Omental fat pad (tissue), 4 donors: ENCODE results near the gene NRCAM. TPM values are rescaled to one million over a fixed set of nuclear protein-coding genes. Genes with fewer than 3 reads are reported as not detected.

ENCODE experiments used
- ATAC-seq: fragments of 150-250 bp; one replicate; pipeline ENCODE4 v1.9.1; 2016; ENCODE audit warnings: mild to moderate bottlenecking, moderate library complexity; ENCODE audit not compliant: low FRiP score
- DNase-seq: peaks from one replicate; pipeline ENCODE4 v3.0.0-alpha.2; 2019; ENCODE audit warnings: low spot score
- CTCF ChIP-seq, 3 donors: fragments of 450-650 bp; IDR thresholded peaks; one replicate each; pipeline ENCODE4 v1.5.1; 2016 to 2017; ENCODE audit warnings: antibody characterized with exemption in 3 of 3, mild to moderate bottlenecking in 3 of 3, moderate library complexity in 2 of 3
- total RNA-seq, 4 donors: library from RNA; depleted of rRNA; stranded (reverse); fragments of >200 nt; gene quantifications; one replicate each; pipeline ENCODE4 v1.1.0, GENCODE V29; 2016

Gene NRCAM
- total RNA-seq, 4 donors from 2014 or later = 1.9 to 6.5 (median 4.6) TPM

GRCh38 chr7:108147031-108147563 lies 309.1 kb downstream of the NRCAM start:
- ATAC-seq (no peak), DNase-seq (no peak)
- TF ChIP-seq CTCF (IDR thresholded peaks at IDR 0.05) = no peak

GRCh38 chr7:108146070-108146842 lies 310.0 kb downstream of the NRCAM start:
- ATAC-seq (peak; percentile 91), DNase-seq (no peak)

GRCh38 chr7:108145401-108145800 lies 310.8 kb downstream of the NRCAM start:
- no peak for TF ChIP-seq CTCF (IDR thresholded peaks at IDR 0.05)
- no peak for DNase-seq
- ATAC-seq = no peak

More at GRCh38 chr7:108146070-108146842, 310.0 kb downstream of the NRCAM start:
- TF ChIP-seq CTCF (IDR thresholded peaks at IDR 0.05) = peak in 2 of 3 donors; percentile 56 to 80

GRCh38 chr7:108144931-108145330 lies 311.3 kb downstream of the NRCAM start:
- no peak for DNase-seq
- no peak for TF ChIP-seq CTCF (IDR thresholded peaks at IDR 0.05)
- ATAC-seq = no peak

- DNase-seq = no peak
- no peak for ATAC-seq
- no peak for TF ChIP-seq CTCF (IDR thresholded peaks at IDR 0.05)
Measured at GRCh38 chr7:108143658-108144420, 312.4 kb downstream of the NRCAM start.

GRCh38 chr7:108142675-108143259 lies 313.5 kb downstream of the NRCAM start:
- DNase-seq = no peak
- no peak for TF ChIP-seq CTCF (IDR thresholded peaks at IDR 0.05)
- no peak for ATAC-seq
